Loucy (cell line): Measurements from ENCODE around the gene EFCAB14.
"Not testable (repeated sequence)": the region's sequence is repeated elsewhere in the genome, so short reads cannot be mapped to it uniquely, and the experiment has no call there.

Experiments
- H2AFZ ChIP-seq: fragments of 200-600 bp; sonication (generic); 2 replicates; pipeline ENCODE4 v1.6.0; 2016; ENCODE audit warnings: antibody characterized with exemption, mild to moderate bottlenecking, low read length, moderate library complexity
- H3F3A ChIP-seq: fragments of 200-600 bp; 2 replicates; pipeline ENCODE4 v1.6.0; 2016; ENCODE audit warnings: antibody characterized with exemption, low read depth, mild to moderate bottlenecking
- H3K27me3 ChIP-seq: fragments of 200-600 bp; sonication (generic); 2 replicates; pipeline ENCODE4 v1.6.1; 2014; ENCODE audit warnings: low read length, mild to moderate bottlenecking; ENCODE audit not compliant: insufficient read depth, poor library complexity, severe bottlenecking
- H3K36me3 ChIP-seq: fragments of 200-600 bp; sonication (generic); 2 replicates; pipeline ENCODE4 v1.6.1; 2016; ENCODE audit warnings: low read length; ENCODE audit not compliant: insufficient read depth
- H3K4me1 ChIP-seq: fragments of 200-600 bp; sonication (generic); 2 replicates; pipeline ENCODE4 v1.5.1; 2014; ENCODE audit warnings: low read length, mild to moderate bottlenecking; ENCODE audit not compliant: insufficient read depth, poor library complexity, severe bottlenecking
- H3K4me2 ChIP-seq: fragments of 200-600 bp; sonication (generic); 2 replicates; pipeline ENCODE4 v1.6.0; 2014; ENCODE audit warnings: antibody characterized with exemption, low read length, low read depth, mild to moderate bottlenecking; ENCODE audit not compliant: poor library complexity, severe bottlenecking
- H3K4me3 ChIP-seq: fragments of 200-600 bp; sonication (generic); 2 replicates; pipeline ENCODE4 v1.5.1; 2014; ENCODE audit warnings: low read length, mild to moderate bottlenecking, mixed read lengths; ENCODE audit not compliant: poor library complexity, severe bottlenecking
- H3K79me2 ChIP-seq: fragments of 200-600 bp; sonication (generic); 2 replicates; pipeline ENCODE4 v1.6.1; 2014; ENCODE audit warnings: low read length; ENCODE audit not compliant: insufficient read depth
- H3K9ac ChIP-seq: fragments of 200-600 bp; sonication (generic); 2 replicates; pipeline ENCODE4 v1.6.0; 2014; ENCODE audit warnings: mild to moderate bottlenecking, low read depth, low read length, moderate library complexity; ENCODE audit not compliant: poor library complexity, severe bottlenecking
- H3K9me2 ChIP-seq: fragments of 200-600 bp; sonication (generic); replicated peaks from 2 replicates; pipeline ENCODE4 v1.6.1; 2016; ENCODE audit warnings: low read depth, low read length, mixed read lengths
- H3K9me3 ChIP-seq: fragments of 200-600 bp; sonication (generic); 2 replicates; pipeline ENCODE4 v1.6.1; 2014; ENCODE audit warnings: mild to moderate bottlenecking, antibody characterized with exemption, low read length, low read depth; ENCODE audit not compliant: insufficient read depth
- H4K20me1 ChIP-seq: fragments of 200-600 bp; sonication (generic); 2 replicates; pipeline ENCODE4 v1.6.0; 2014; ENCODE audit warnings: antibody characterized with exemption, low read length, mild to moderate bottlenecking; ENCODE audit not compliant: insufficient read depth, poor library complexity, severe bottlenecking
- CTCF ChIP-seq: fragments of 200-600 bp; sonication (generic); conservative IDR thresholded peaks from 2 replicates; pipeline ENCODE4 v1.5.1; 2014; ENCODE audit warnings: mild to moderate bottlenecking, antibody characterized with exemption, low read length
- EZH2phosphoT487 ChIP-seq: fragments of 200-600 bp; IDR thresholded peaks from 2 replicates; pipeline ENCODE4 v1.6.1; 2018; ENCODE audit warnings: antibody characterized with exemption, mild to moderate bottlenecking, moderate library complexity, borderline replicate concordance

Gene EFCAB14

GRCh38 chr1:46655848-46656247 is 63.1 kb downstream of the EFCAB14 start:
- Histone ChIP-seq H3K9me3 (no peaks in the 10 kb centered on the region), H3F3A (peaks cover 20% of the 10 kb centered on the region), H3K9ac (no peak overlapping the region), H3K36me3 (peaks cover 4% of the 10 kb centered on the region; the same call in 1 of the 2 replicates), H4K20me1 (no peaks in the 10 kb centered on the region), H3K9me2 (no peaks in the 10 kb centered on the region), H3K27me3 (no peaks in the 10 kb centered on the region), H3K79me2 (no peaks in the 10 kb centered on the region), H3K4me3 (no peak overlapping the region), H3K4me1 (peaks cover 24% of the 10 kb centered on the region), H2AFZ (no peak overlapping the region), H3K4me2 (no peak overlapping the region)
- TF ChIP-seq EZH2phosphoT487 (no peak), CTCF (no peak)

- not testable (repeated sequence) for H3K9me3 ChIP-seq, H3K79me2 ChIP-seq, H2AFZ ChIP-seq, H3K4me2 ChIP-seq, H3K9ac ChIP-seq, H3K27me3 ChIP-seq, H3K9me2 ChIP-seq, H4K20me1 ChIP-seq, H3K4me3 ChIP-seq
- H3K4me1 ChIP-seq = peaks cover 24% of the 10 kb centered on the region
- peaks cover 10% of the 10 kb centered on the region for H3K36me3 ChIP-seq
- H3F3A ChIP-seq = peaks cover 20% of the 10 kb centered on the region
Observed at GRCh38 chr1:46654698-46655097, 64.2 kb downstream of the EFCAB14 start.

- Histone ChIP-seq H3K4me1 (peaks cover 24% of the 10 kb centered on the region), H3K9ac (peak overlapping the region; percentile 42), H3K79me2 (no peaks in the 10 kb centered on the region), H3K27me3 (no peaks in the 10 kb centered on the region), H3K9me3 (peaks cover 5% of the 10 kb centered on the region; the same call in 1 of the 2 replicates), H3K4me2 (peak overlapping the region; percentile 76), H3K4me3 (peak overlapping the region; percentile 27), H3F3A (peaks cover 20% of the 10 kb centered on the region), H4K20me1 (no peaks in the 10 kb centered on the region), H2AFZ (peak overlapping the region; percentile 18; the same call in 1 of the 2 replicates), H3K36me3 (peaks cover 14% of the 10 kb centered on the region), H3K9me2 (no peaks in the 10 kb centered on the region)
- TF ChIP-seq EZH2phosphoT487 (no peak), CTCF (no peak)
Observed at GRCh38 chr1:46654012-46654411, 64.9 kb downstream of the EFCAB14 start.

- Histone ChIP-seq H3K4me2 (peak overlapping the region; percentile 76), H3K36me3 (peaks cover 14% of the 10 kb centered on the region)
Observed at GRCh38 chr1:46653405-46653958, 65.4 kb downstream of the EFCAB14 start.

More at GRCh38 chr1:46653405-46653958, 65.4 kb downstream of the EFCAB14 start:
- H3K27me3 ChIP-seq = no peaks in the 10 kb centered on the region
- peak overlapping the region; percentile 42 for H3K9ac ChIP-seq
- no peak for TF ChIP-seq EZH2phosphoT487
- no peak for TF ChIP-seq CTCF
- H2AFZ ChIP-seq = peak overlapping the region; percentile 18; the same call in 1 of the 2 replicates
- peaks cover 5% of the 10 kb centered on the region; the same call in 1 of the 2 replicates for H3K9me3 ChIP-seq
- H3K4me1 ChIP-seq = peaks cover 24% of the 10 kb centered on the region
- no peaks in the 10 kb centered on the region for H3K79me2 ChIP-seq
- H3K4me3 ChIP-seq = peak overlapping the region; percentile 27
- H3F3A ChIP-seq = peaks cover 20% of the 10 kb centered on the region
- no peaks in the 10 kb centered on the region for H3K9me2 ChIP-seq
- no peaks in the 10 kb centered on the region for H4K20me1 ChIP-seq
